GM23338 (cell line): Measurements from ENCODE around the gene CLIP1. TPM values are rescaled to one million over a fixed set of nuclear protein-coding genes. Genes with fewer than 3 reads are reported as not detected.

Experiments
- ATAC-seq: fragments of 200-7000 bp; cut with Tn5 transposase; 3 replicates; pipeline ENCODE4 v1.9.1; 2020
- DNase-seq: peaks from one replicate; pipeline ENCODE4 v3.0.0-alpha.2; 2015; ENCODE audit warnings: low spot score
- H2AFZ ChIP-seq: fragments of 200-600 bp; sonication (generic); 2 replicates; pipeline ENCODE4 v1.8.0; 2016; ENCODE audit warnings: antibody characterized with exemption, mild to moderate bottlenecking, moderate library complexity
- H3F3A ChIP-seq: fragments of 200-600 bp; sonication (generic); replicated peaks from 2 replicates; pipeline ENCODE4 v1.8.0; 2017; ENCODE audit warnings: antibody characterized with exemption, mixed run types, low read depth
- H3K27ac ChIP-seq: fragments of 200-600 bp; sonication (generic); 2 replicates; pipeline ENCODE4 v1.6.1; 2016; ENCODE audit warnings: low read depth
- H3K27me3 ChIP-seq: fragments of 200-600 bp; sonication (generic); 2 replicates; pipeline ENCODE4 v1.8.0; 2016; ENCODE audit warnings: mild to moderate bottlenecking, mixed run types, moderate library complexity; ENCODE audit not compliant: insufficient read depth
- H3K36me3 ChIP-seq: fragments of 200-600 bp; sonication (generic); 2 replicates; pipeline ENCODE4 v1.8.0; 2016; ENCODE audit warnings: mild to moderate bottlenecking; ENCODE audit not compliant: insufficient read depth
- H3K4me1 ChIP-seq: fragments of 200-600 bp; sonication (generic); 2 replicates; pipeline ENCODE4 v1.8.0; 2016; ENCODE audit warnings: mild to moderate bottlenecking, moderate library complexity; ENCODE audit not compliant: insufficient read depth
- H3K4me2 ChIP-seq: fragments of 200-600 bp; sonication (generic); 2 replicates; pipeline ENCODE4 v1.7.1; 2017; ENCODE audit warnings: mixed run types
- H3K4me3 ChIP-seq: fragments of 200-600 bp; sonication (generic); 2 replicates; pipeline ENCODE4 v1.6.1; 2016; ENCODE audit warnings: mixed run types
- H3K79me2 ChIP-seq: fragments of 200-600 bp; sonication (generic); replicated peaks from 2 replicates; pipeline ENCODE4 v1.8.0; 2017; ENCODE audit warnings: mild to moderate bottlenecking; ENCODE audit not compliant: insufficient read depth
- H3K9me2 ChIP-seq: fragments of 200-600 bp; sonication (generic); 2 replicates; pipeline ENCODE4 v1.8.0; 2017; ENCODE audit not compliant: insufficient read depth
- H4K20me1 ChIP-seq: fragments of 200-600 bp; sonication (generic); replicated peaks from 2 replicates; pipeline ENCODE4 v1.8.0; 2017; ENCODE audit warnings: mild to moderate bottlenecking; ENCODE audit not compliant: insufficient read depth
- H3K27ac Mint-ChIP-seq: 2 replicates; pipeline ENCODE4 v1.8.0; 2020; ENCODE audit warnings: inconsistent platforms, mild to moderate bottlenecking, moderate library complexity, mixed read lengths
- H3K27me3 Mint-ChIP-seq: 3 replicates; pipeline ENCODE4 v1.8.0; 2022; ENCODE audit warnings: low read depth, mild to moderate bottlenecking, moderate library complexity, mixed read lengths, inconsistent platforms; ENCODE audit not compliant: insufficient read depth, poor library complexity
- H3K36me3 Mint-ChIP-seq: 3 replicates; pipeline ENCODE4 v1.8.0; 2021; ENCODE audit warnings: low read depth, mild to moderate bottlenecking, inconsistent platforms, moderate library complexity, mixed read lengths
- H3K4me1 Mint-ChIP-seq: 3 replicates; pipeline ENCODE4 v1.8.0; 2020; ENCODE audit warnings: mild to moderate bottlenecking, inconsistent platforms, mixed read lengths
- H3K4me3 Mint-ChIP-seq: 3 replicates; pipeline ENCODE4 v1.8.0; 2021; ENCODE audit warnings: moderate library complexity, mild to moderate bottlenecking, inconsistent platforms, mixed read lengths
- H3K9me3 Mint-ChIP-seq: 3 replicates; pipeline ENCODE4 v1.8.0; 2020; ENCODE audit warnings: moderate library complexity, mild to moderate bottlenecking, inconsistent platforms, mixed read lengths
- CREB1 ChIP-seq: fragments of 250-450 bp; sonication (Bioruptor Pico); IDR thresholded peaks from 2 replicates; pipeline ENCODE4 v1.5.0; 2020; ENCODE audit warnings: low read depth, mild to moderate bottlenecking, moderate library complexity
- ETS1 ChIP-seq: IDR thresholded peaks from 2 replicates; pipeline ENCODE4 v1.6.1; 2016; ENCODE audit warnings: antibody characterized with exemption
- EZH2 ChIP-seq: fragments of 200-600 bp; sonication (generic); IDR thresholded peaks from one replicate; pipeline ENCODE4 v1.8.0; 2017; ENCODE audit warnings: antibody characterized with exemption, mild to moderate bottlenecking, low read depth; ENCODE audit not compliant: unreplicated experiment
- EZH2phosphoT487 ChIP-seq: fragments of 200-600 bp; sonication (generic); IDR thresholded peaks from one replicate; pipeline ENCODE4 v1.8.1; 2018; ENCODE audit warnings: antibody characterized with exemption; ENCODE audit not compliant: unreplicated experiment
- JUNB ChIP-seq: IDR thresholded peaks from one replicate; pipeline ENCODE4 v1.6.1; 2016; ENCODE audit warnings: antibody characterized with exemption; ENCODE audit not compliant: unreplicated experiment
- NANOG ChIP-seq: IDR thresholded peaks from 2 replicates; pipeline ENCODE4 v1.6.1; 2016; ENCODE audit warnings: antibody characterized with exemption, borderline replicate concordance
- POLR2AphosphoS5 ChIP-seq: IDR thresholded peaks from 2 replicates; pipeline ENCODE4 v1.6.1; 2016; ENCODE audit warnings: antibody characterized with exemption, low read depth
- STAT1 ChIP-seq: IDR thresholded peaks from one replicate; pipeline ENCODE4 v1.6.1; 2016; ENCODE audit warnings: antibody characterized with exemption; ENCODE audit not compliant: unreplicated experiment
- ZNF331 ChIP-seq: fragments of 250-450 bp; sonication (Bioruptor Pico); IDR thresholded peaks from 2 replicates; pipeline ENCODE4 v1.5.0; 2020; ENCODE audit warnings: low read depth, mild to moderate bottlenecking, moderate library complexity
- polyA plus RNA-seq: library from polyadenylated mRNA; unstranded; fragments of >200 nt; fragmentation: Nextera tagmentation; extraction: Ambion mirVana; gene quantifications from 2 replicates; pipeline ENCODE4 v1.2.1, GENCODE V29; 2016
- total RNA-seq: library from RNA; depleted of rRNA; stranded (reverse); fragments of >200 nt; shearing (Covaris generic); gene quantifications from 2 replicates; pipeline ENCODE4 v1.2.3, GENCODE V29; 2014
- TF ChIP-seq, protein P1 (sequence below): fragments of 250-450 bp; sonication (Bioruptor Pico); IDR thresholded peaks from 2 replicates; pipeline ENCODE4 v1.5.0; 2020; ENCODE audit warnings: mild to moderate bottlenecking, moderate library complexity
- TF ChIP-seq, protein P2 (sequence below), 2 experiments: fragments of 200-600 bp in 1 of 2; sonication (generic) in 1 of 2; conservative IDR thresholded peaks; 2 replicates each; pipeline versions ENCODE4 v1.5.1 to v1.6.1; 2016 to 2017; ENCODE audit warnings: antibody characterized with exemption in 2 of 2, low read depth in 2 of 2, mild to moderate bottlenecking in 2 of 2, moderate library complexity in 1 of 2
- TF ChIP-seq, protein P3 (sequence below): IDR thresholded peaks from one replicate; pipeline ENCODE4 v1.6.1; 2018; ENCODE audit warnings: antibody characterized with exemption; ENCODE audit not compliant: unreplicated experiment

Gene CLIP1
- total and polyA plus RNA-seq, 2 experiments from 2014 or later = 11.5 to 21.1 TPM

DNA sequence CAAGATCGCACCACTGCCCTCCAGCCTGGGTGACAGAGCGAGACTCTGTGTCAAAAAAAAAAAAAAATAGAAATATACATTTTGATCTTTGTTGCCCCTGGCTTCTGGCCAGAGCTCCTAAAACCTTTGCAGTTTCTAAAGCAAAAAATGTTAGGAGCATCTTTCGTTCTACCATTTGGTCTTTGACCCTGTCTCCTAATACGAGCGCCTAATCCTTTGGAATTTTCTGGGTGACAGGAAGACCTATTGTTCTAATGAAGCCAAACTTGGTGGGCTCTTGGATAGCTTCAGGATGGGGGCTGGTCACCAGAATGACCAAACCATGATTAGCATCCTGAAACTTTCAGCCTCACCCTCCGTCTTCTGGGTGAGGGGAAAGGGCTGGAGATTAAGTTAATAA, 32.3 kb upstream of the CLIP1 start:
- DNase-seq (no peak), ATAC-seq (no peak)
- H3K27me3 Mint-ChIP-seq = peaks cover 3% of the 10 kb centered on the region
- Histone ChIP-seq H3K27ac (no peak overlapping the region), H4K20me1 (no peaks in the 10 kb centered on the region), H3K27me3 (no peaks in the 10 kb centered on the region), H3K9me2 (no peaks in the 10 kb centered on the region), H3K79me2 (no peaks in the 10 kb centered on the region), H3K4me2 (no peak overlapping the region), H3K4me1 (no peaks in the 10 kb centered on the region), H3K4me3 (no peak overlapping the region), H3F3A (no peaks in the 10 kb centered on the region), H2AFZ (peak overlapping the region; percentile 7; the same call in 1 of the 2 replicates), H3K36me3 (no peaks in the 10 kb centered on the region)
- TF ChIP-seq, protein P1, sequence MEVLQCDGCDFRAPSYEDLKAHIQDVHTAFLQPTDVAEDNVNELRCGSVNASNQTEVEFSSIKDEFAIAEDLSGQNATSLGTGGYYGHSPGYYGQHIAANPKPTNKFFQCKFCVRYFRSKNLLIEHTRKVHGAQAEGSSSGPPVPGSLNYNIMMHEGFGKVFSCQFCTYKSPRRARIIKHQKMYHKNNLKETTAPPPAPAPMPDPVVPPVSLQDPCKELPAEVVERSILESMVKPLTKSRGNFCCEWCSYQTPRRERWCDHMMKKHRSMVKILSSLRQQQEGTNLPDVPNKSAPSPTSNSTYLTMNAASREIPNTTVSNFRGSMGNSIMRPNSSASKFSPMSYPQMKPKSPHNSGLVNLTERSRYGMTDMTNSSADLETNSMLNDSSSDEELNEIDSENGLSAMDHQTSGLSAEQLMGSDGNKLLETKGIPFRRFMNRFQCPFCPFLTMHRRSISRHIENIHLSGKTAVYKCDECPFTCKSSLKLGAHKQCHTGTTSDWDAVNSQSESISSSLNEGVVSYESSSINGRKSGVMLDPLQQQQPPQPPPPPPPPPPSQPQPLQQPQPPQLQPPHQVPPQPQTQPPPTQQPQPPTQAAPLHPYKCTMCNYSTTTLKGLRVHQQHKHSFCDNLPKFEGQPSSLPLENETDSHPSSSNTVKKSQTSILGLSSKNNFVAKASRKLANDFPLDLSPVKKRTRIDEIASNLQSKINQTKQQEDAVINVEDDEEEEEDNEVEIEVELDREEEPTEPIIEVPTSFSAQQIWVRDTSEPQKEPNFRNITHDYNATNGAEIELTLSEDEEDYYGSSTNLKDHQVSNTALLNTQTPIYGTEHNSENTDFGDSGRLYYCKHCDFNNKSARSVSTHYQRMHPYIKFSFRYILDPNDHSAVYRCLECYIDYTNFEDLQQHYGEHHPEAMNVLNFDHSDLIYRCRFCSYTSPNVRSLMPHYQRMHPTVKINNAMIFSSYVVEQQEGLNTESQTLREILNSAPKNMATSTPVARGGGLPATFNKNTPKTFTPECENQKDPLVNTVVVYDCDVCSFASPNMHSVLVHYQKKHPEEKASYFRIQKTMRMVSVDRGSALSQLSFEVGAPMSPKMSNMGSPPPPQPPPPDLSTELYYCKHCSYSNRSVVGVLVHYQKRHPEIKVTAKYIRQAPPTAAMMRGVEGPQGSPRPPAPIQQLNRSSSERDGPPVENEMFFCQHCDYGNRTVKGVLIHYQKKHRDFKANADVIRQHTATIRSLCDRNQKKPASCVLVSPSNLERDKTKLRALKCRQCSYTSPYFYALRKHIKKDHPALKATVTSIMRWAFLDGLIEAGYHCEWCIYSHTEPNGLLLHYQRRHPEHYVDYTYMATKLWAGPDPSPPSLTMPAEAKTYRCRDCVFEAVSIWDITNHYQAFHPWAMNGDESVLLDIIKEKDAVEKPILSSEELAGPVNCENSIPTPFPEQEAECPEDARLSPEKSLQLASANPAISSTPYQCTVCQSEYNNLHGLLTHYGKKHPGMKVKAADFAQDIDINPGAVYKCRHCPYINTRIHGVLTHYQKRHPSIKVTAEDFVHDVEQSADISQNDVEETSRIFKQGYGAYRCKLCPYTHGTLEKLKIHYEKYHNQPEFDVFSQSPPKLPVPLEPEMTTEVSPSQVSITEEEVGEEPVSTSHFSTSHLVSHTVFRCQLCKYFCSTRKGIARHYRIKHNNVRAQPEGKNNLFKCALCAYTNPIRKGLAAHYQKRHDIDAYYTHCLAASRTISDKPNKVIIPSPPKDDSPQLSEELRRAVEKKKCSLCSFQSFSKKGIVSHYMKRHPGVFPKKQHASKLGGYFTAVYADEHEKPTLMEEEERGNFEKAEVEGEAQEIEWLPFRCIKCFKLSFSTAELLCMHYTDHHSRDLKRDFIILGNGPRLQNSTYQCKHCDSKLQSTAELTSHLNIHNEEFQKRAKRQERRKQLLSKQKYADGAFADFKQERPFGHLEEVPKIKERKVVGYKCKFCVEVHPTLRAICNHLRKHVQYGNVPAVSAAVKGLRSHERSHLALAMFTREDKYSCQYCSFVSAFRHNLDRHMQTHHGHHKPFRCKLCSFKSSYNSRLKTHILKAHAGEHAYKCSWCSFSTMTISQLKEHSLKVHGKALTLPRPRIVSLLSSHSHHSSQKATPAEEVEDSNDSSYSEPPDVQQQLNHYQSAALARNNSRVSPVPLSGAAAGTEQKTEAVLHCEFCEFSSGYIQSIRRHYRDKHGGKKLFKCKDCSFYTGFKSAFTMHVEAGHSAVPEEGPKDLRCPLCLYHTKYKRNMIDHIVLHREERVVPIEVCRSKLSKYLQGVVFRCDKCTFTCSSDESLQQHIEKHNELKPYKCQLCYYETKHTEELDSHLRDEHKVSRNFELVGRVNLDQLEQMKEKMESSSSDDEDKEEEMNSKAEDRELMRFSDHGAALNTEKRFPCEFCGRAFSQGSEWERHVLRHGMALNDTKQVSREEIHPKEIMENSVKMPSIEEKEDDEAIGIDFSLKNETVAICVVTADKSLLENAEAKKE (CRISPR knock-in tag) = no peak
- no peak for TF ChIP-seq JUNB
- no peak for TF ChIP-seq CREB1 (CRISPR knock-in tag)
- TF ChIP-seq ZNF331 (CRISPR knock-in tag) = no peak
- no peak for TF ChIP-seq ETS1
- no peak for TF ChIP-seq NANOG
- no peak for TF ChIP-seq POLR2AphosphoS5
- no peak for TF ChIP-seq EZH2
- TF ChIP-seq, protein P2, sequence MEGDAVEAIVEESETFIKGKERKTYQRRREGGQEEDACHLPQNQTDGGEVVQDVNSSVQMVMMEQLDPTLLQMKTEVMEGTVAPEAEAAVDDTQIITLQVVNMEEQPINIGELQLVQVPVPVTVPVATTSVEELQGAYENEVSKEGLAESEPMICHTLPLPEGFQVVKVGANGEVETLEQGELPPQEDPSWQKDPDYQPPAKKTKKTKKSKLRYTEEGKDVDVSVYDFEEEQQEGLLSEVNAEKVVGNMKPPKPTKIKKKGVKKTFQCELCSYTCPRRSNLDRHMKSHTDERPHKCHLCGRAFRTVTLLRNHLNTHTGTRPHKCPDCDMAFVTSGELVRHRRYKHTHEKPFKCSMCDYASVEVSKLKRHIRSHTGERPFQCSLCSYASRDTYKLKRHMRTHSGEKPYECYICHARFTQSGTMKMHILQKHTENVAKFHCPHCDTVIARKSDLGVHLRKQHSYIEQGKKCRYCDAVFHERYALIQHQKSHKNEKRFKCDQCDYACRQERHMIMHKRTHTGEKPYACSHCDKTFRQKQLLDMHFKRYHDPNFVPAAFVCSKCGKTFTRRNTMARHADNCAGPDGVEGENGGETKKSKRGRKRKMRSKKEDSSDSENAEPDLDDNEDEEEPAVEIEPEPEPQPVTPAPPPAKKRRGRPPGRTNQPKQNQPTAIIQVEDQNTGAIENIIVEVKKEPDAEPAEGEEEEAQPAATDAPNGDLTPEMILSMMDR (conservative IDR thresholded peaks at IDR 0.05; ENCODE audit: low read depth in 2 of 2) = no peak
- no peak for TF ChIP-seq EZH2phosphoT487
- TF ChIP-seq STAT1 = no peak
- TF ChIP-seq, protein P3, sequence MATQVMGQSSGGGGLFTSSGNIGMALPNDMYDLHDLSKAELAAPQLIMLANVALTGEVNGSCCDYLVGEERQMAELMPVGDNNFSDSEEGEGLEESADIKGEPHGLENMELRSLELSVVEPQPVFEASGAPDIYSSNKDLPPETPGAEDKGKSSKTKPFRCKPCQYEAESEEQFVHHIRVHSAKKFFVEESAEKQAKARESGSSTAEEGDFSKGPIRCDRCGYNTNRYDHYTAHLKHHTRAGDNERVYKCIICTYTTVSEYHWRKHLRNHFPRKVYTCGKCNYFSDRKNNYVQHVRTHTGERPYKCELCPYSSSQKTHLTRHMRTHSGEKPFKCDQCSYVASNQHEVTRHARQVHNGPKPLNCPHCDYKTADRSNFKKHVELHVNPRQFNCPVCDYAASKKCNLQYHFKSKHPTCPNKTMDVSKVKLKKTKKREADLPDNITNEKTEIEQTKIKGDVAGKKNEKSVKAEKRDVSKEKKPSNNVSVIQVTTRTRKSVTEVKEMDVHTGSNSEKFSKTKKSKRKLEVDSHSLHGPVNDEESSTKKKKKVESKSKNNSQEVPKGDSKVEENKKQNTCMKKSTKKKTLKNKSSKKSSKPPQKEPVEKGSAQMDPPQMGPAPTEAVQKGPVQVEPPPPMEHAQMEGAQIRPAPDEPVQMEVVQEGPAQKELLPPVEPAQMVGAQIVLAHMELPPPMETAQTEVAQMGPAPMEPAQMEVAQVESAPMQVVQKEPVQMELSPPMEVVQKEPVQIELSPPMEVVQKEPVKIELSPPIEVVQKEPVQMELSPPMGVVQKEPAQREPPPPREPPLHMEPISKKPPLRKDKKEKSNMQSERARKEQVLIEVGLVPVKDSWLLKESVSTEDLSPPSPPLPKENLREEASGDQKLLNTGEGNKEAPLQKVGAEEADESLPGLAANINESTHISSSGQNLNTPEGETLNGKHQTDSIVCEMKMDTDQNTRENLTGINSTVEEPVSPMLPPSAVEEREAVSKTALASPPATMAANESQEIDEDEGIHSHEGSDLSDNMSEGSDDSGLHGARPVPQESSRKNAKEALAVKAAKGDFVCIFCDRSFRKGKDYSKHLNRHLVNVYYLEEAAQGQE = no peak
- no peaks in the 10 kb centered on the region for H3K9me3 Mint-ChIP-seq
- H3K36me3 Mint-ChIP-seq = no peaks in the 10 kb centered on the region
- H3K4me3 Mint-ChIP-seq = no peak overlapping the region
- H3K4me1 Mint-ChIP-seq = no peaks in the 10 kb centered on the region
- H3K27ac Mint-ChIP-seq = no peak overlapping the region
